HepG2 (cell line): ENCODE data around the gene SLC4A7. TPM values are rescaled to one million over a fixed set of nuclear protein-coding genes. Genes with fewer than 3 reads are reported as not detected.
A peak's percentile ranks its signal among the peaks of the same experiment; 100 is the strongest.

Experiments
- FOXA3 ChIP-seq: IDR thresholded peaks from 2 replicates; pipeline ENCODE4 v1.6.1; 2016; ENCODE audit warnings: missing genetic modification reagents, missing compliant biosample characterization
- GABPA ChIP-seq, 2 experiments: IDR thresholded peaks; 2 replicates each; pipeline ENCODE4 v1.6.1; 2011 to 2016; ENCODE audit warnings: low read depth in 2 of 2, low read length in 1 of 2, missing biosample characterization in 1 of 2, missing genetic modification characterization in 1 of 2
- GATAD2A ChIP-seq: IDR thresholded peaks from 2 replicates; pipeline ENCODE4 v1.6.1; 2016
- HDAC2 ChIP-seq: sonication (generic); formaldehyde crosslinking; IDR thresholded peaks from 2 replicates; pipeline ENCODE4 v1.4.0; 2020; ENCODE audit warnings: missing genetic modification reagents
- KDM1A ChIP-seq: IDR thresholded peaks from 2 replicates; pipeline ENCODE4 v1.6.1; 2016; ENCODE audit warnings: missing compliant biosample characterization
- KLF16 ChIP-seq, 2 experiments: sonication (generic) in 1 of 2; formaldehyde crosslinking in 1 of 2; IDR thresholded peaks; 2 replicates each; pipeline versions ENCODE4 v1.6.1 to v1.8.0; 2016 to 2023; ENCODE audit warnings: missing genetic modification reagents in 2 of 2, missing compliant biosample characterization in 1 of 2
- MBD4 ChIP-seq: IDR thresholded peaks from 2 replicates; pipeline ENCODE4 v1.6.1; 2012; ENCODE audit warnings: low read length, inconsistent platforms, borderline replicate concordance
- MYC ChIP-seq: sonication (generic); formaldehyde crosslinking; IDR thresholded peaks from 2 replicates; pipeline ENCODE4 v1.9.0; 2021; ENCODE audit warnings: missing genetic modification reagents, borderline replicate concordance
- NCOA5 ChIP-seq: sonication (generic); formaldehyde crosslinking; IDR thresholded peaks from 2 replicates; pipeline ENCODE4 v1.4.0; 2020; ENCODE audit warnings: missing genetic modification reagents
- RBM22 ChIP-seq: fragments of 200-400 bp; formaldehyde crosslinking; optimal IDR thresholded peaks from 2 replicates; pipeline ENCODE3; 2017; ENCODE audit warnings: mild to moderate bottlenecking, low read length, moderate library complexity
- RFX5 ChIP-seq: IDR thresholded peaks from 2 replicates; pipeline ENCODE4 v1.6.1; 2011; ENCODE audit warnings: low read depth, low read length, improper control_type of control experiment
- RXRB ChIP-seq: IDR thresholded peaks from 2 replicates; pipeline ENCODE4 v1.6.1; 2016; ENCODE audit warnings: borderline replicate concordance, missing genetic modification reagents, missing compliant biosample characterization
- SATB2 ChIP-seq: sonication (generic); formaldehyde crosslinking; IDR thresholded peaks from 2 replicates; pipeline ENCODE4 v1.5.0; 2020; ENCODE audit warnings: missing genetic modification reagents
- ZBTB8A ChIP-seq: sonication (generic); formaldehyde crosslinking; IDR thresholded peaks from 2 replicates; pipeline ENCODE4 v1.4.0; 2020; ENCODE audit warnings: mild to moderate bottlenecking, low read depth, missing genetic modification reagents, borderline replicate concordance
- ZNF225 ChIP-seq: sonication (generic); formaldehyde crosslinking; IDR thresholded peaks from 2 replicates; pipeline ENCODE4 v1.4.0; 2020; ENCODE audit warnings: mild to moderate bottlenecking, missing genetic modification reagents
- ZNF543 ChIP-seq: sonication (generic); formaldehyde crosslinking; IDR thresholded peaks from 2 replicates; pipeline ENCODE4 v1.4.0; 2020; ENCODE audit warnings: mild to moderate bottlenecking, missing genetic modification reagents
- ZNF678 ChIP-seq: sonication (generic); formaldehyde crosslinking; IDR thresholded peaks from 2 replicates; pipeline ENCODE4 v1.4.0; 2020; ENCODE audit warnings: mild to moderate bottlenecking, missing genetic modification reagents
- polyA plus RNA-seq, 8 experiments: library from polyadenylated mRNA; depleted of rRNA in 3 of 8; stranded (reverse) in 7 of 8; unstranded in 1 of 8; fragments of >200 nt; fragmentation: Illumina TruSeq in 4 of 8; extraction: Trizol in 4 of 8; gene quantifications; 2 replicates each; pipeline versions ENCODE4 v1.2.1 to v1.2.3, GENCODE V29; 2011 to 2016; ENCODE audit warnings: low read depth in 4 of 8, missing spikeins in 1 of 8, mixed read lengths in 1 of 8; ENCODE audit not compliant: insufficient read depth in 1 of 8
- total RNA-seq, 5 experiments: library from RNA; depleted of rRNA; stranded (reverse); fragments of >200 nt; fragmentation: Illumina TruSeq; extraction: Trizol; gene quantifications; 2 replicates each; pipeline ENCODE4 v1.2.3, GENCODE V29; 2016; ENCODE audit warnings: low read depth in 1 of 5
- TF ChIP-seq, protein P1 (sequence below): sonication (generic); formaldehyde crosslinking; IDR thresholded peaks from 2 replicates; pipeline ENCODE4 v1.8.0; 2022; ENCODE audit warnings: missing genetic modification reagents, mild to moderate bottlenecking, moderate library complexity, borderline replicate concordance
- TF ChIP-seq, protein P2 (sequence below): fragments of 450-650 bp; IDR thresholded peaks from 2 replicates; pipeline ENCODE4 v1.6.1; 2017
- TF ChIP-seq, protein P3 (sequence below): IDR thresholded peaks from 2 replicates; pipeline ENCODE4 v1.6.1; 2016; ENCODE audit warnings: missing biosample characterization, missing genetic modification reagents, low read depth
- TF ChIP-seq, protein P4 (sequence below): sonication (generic); formaldehyde crosslinking; IDR thresholded peaks from 2 replicates; pipeline ENCODE4 v1.9.0; 2021; ENCODE audit warnings: missing genetic modification reagents, borderline replicate concordance

The SLC4A7 gene
- total and polyA plus RNA-seq, 2 of the 13 experiments (the other 11 are each of a cell fraction or from before 2014, with no cell fraction given), result 16.4 to 43.8 TPM

DNA sequence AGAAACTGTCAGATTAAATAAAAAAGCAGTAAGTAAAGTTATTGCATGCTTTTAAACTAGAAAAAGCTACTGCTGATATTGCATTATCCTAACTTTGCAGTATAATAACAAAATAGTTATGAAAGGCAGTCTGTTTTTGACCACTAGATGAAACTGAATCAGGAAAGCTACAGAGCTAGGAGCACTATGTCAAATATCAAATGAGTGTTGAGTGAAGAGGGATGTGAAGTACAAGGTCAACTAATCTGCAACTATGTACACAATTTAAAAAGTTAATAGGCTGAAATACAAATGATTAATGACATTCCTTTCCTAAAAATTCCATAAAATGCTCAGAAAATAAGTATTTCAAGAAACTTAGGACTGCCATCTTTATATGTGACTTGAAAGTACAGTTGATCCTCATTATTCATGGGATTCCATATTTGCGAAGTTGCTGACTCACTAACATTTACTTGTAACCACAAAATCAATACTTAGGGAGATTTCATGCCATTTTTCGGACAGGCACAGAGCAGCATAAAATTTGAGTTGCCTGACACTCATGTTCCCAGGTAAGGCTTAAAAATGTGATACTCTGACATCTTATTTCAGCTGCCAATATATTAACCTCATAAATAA, 34.5 kb downstream of the SLC4A7 start (continued):
- TF ChIP-seq ZNF543 (CRISPR knock-in tag), result no peak
- no peak for TF ChIP-seq KLF16 (CRISPR knock-in tag; IDR thresholded peaks at IDR 0.05)
- TF ChIP-seq FOXA3, result peak; percentile 65
- no peak for TF ChIP-seq ZNF225
- TF ChIP-seq, protein P1, sequence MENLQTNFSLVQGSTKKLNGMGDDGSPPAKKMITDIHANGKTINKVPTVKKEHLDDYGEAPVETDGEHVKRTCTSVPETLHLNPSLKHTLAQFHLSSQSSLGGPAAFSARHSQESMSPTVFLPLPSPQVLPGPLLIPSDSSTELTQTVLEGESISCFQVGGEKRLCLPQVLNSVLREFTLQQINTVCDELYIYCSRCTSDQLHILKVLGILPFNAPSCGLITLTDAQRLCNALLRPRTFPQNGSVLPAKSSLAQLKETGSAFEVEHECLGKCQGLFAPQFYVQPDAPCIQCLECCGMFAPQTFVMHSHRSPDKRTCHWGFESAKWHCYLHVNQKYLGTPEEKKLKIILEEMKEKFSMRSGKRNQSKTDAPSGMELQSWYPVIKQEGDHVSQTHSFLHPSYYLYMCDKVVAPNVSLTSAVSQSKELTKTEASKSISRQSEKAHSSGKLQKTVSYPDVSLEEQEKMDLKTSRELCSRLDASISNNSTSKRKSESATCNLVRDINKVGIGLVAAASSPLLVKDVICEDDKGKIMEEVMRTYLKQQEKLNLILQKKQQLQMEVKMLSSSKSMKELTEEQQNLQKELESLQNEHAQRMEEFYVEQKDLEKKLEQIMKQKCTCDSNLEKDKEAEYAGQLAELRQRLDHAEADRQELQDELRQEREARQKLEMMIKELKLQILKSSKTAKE (CRISPR knock-in tag), result no peak
- no peak for TF ChIP-seq RBM22
- no peak for TF ChIP-seq MYC (CRISPR knock-in tag)
- TF ChIP-seq GABPA (IDR thresholded peaks at IDR 0.05; ENCODE audit: low read depth, low read length), result no peak
- no peak for TF ChIP-seq GABPA (CRISPR knock-in tag; IDR thresholded peaks at IDR 0.05; ENCODE audit: low read depth)
- no peak for TF ChIP-seq ZBTB8A (CRISPR knock-in tag)
- TF ChIP-seq, protein P2, sequence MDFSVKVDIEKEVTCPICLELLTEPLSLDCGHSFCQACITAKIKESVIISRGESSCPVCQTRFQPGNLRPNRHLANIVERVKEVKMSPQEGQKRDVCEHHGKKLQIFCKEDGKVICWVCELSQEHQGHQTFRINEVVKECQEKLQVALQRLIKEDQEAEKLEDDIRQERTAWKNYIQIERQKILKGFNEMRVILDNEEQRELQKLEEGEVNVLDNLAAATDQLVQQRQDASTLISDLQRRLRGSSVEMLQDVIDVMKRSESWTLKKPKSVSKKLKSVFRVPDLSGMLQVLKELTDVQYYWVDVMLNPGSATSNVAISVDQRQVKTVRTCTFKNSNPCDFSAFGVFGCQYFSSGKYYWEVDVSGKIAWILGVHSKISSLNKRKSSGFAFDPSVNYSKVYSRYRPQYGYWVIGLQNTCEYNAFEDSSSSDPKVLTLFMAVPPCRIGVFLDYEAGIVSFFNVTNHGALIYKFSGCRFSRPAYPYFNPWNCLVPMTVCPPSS, result no peak
- 0 out of 2 replicates have a peak, but pooled peaks have one; percentile 21 for TF ChIP-seq HDAC2 (CRISPR knock-in tag)
- TF ChIP-seq, protein P3, sequence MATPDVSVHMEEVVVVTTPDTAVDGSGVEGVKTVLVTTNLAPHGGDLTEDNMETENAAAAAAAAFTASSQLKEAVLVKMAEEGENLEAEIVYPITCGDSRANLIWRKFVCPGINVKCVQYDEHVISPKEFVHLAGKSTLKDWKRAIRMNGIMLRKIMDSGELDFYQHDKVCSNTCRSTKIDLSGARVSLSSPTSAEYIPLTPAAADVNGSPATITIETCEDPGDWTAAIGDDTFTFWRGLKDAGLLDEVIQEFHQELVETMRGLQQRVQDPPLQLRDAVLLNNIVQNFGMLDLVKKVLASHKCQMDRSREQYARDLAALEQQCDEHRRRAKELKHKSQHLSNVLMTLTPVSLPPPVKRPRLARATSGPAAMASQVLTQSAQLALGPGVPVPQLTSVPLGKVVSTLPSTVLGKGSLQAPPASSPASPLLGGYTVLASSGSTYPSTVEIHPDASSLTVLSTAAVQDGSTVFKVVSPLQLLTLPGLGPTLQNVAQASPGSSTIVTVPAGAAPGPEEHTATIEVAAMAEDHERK (CRISPR knock-in tag), result no peak
- no peak for TF ChIP-seq SATB2 (CRISPR knock-in tag)
- TF ChIP-seq, protein P4, sequence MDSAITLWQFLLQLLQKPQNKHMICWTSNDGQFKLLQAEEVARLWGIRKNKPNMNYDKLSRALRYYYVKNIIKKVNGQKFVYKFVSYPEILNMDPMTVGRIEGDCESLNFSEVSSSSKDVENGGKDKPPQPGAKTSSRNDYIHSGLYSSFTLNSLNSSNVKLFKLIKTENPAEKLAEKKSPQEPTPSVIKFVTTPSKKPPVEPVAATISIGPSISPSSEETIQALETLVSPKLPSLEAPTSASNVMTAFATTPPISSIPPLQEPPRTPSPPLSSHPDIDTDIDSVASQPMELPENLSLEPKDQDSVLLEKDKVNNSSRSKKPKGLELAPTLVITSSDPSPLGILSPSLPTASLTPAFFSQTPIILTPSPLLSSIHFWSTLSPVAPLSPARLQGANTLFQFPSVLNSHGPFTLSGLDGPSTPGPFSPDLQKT (CRISPR knock-in tag), result no peak
- TF ChIP-seq KDM1A (CRISPR knock-in tag), result no peak
- TF ChIP-seq MBD4, result peak; percentile 55; the same call in 1 of the 2 replicates
- no peak for TF ChIP-seq RFX5
- no peak for TF ChIP-seq NCOA5
- TF ChIP-seq RXRB (CRISPR knock-in tag), result 0 out of 2 replicates have a peak, but pooled peaks have one; percentile 28
- TF ChIP-seq GATAD2A, result peak; percentile 84
- no peak for TF ChIP-seq ZNF678 (CRISPR knock-in tag)
